NCI-H1092 treated with DMSO at 0.1 percent for 48 hours (cell line): ENCODE results near the gene SLC25A13.
"Not testable (repeated sequence)": the region's sequence is repeated elsewhere in the genome, so short reads cannot be mapped to it uniquely, and the experiment has no call there.

Source experiments
- DNase-seq: peaks from one replicate; lab custom pipeline; 2025; lab: John Stamatoyannopoulos, UW

Gene SLC25A13

DNA sequence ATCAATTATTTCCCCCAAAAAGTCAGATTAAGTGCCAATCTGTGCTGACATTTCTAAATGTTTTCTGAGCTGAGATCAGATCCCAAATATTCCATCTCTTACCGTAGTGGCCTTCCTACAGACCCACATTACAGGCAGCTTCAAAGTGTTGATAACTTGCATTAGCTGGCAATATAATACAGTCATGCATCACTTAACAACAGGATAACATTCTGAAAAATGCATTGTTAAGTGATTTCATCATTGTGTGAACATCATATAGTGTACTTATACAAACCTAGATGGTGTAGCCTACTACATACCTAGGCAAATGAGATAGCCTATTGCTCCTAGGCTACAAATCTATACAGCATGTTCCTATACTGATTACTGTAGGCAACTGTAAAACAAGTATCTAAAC is 22.4 kb downstream of the SLC25A13 start:
- DNase-seq = no peak

DNA sequence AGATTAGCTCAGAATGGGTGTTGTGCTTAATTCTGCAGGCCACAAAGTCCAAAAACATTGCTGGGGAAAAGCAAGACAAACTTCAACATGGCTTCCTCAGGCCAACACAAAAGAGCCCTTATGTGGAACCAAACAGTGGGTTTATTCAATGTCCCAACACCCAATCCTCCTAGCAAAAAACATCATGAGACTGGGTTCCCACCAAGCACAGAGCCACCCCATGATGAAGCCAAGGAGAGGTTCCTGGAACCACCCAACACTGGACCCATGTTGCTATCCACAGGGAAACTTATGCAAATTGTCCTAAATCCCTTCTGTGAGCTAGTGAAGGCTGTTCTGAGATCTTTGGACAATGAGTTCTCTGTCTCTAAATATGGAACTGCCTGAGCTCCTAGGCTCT is 24.0 kb downstream of the SLC25A13 start:
- no peak for DNase-seq

DNA sequence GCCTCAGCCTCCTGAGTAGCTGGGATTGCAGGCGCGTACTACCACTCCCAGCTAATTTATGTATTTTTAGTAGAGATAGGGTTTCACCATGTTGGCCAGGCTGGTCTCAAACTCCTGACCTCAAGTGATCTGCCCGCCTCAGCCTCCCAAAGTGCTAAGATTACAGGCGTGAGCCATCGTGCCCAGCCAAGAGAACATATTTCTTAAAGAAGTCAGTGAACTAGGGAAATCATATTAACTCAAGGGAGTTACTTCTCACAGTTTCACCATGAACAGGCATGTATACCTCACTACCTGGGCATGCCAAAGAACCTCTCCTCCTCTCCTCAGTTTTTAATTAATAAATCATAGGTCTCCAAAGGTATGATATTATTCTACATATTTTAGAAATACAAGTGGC is 24.5 kb downstream of the SLC25A13 start:
- not testable (repeated sequence) for DNase-seq

DNA sequence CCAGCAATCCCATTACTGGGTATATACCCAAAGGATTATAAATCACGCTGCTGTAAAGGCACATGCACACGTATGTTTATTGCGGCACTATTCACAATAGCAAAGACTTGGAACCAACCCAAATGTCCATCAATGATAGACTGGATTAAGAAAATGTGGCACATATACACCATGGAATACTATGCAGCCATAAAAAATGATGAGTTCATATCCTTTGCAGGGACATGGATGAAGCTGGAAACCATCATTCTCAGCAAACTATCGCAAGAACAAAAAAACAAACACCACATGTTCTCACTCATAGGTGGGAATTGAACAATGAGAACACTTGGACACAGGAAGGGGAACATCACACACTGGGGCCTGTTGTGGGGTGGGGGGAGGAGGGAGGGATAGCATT is 28.0 kb downstream of the SLC25A13 start:
- DNase-seq = not testable (repeated sequence)

DNA sequence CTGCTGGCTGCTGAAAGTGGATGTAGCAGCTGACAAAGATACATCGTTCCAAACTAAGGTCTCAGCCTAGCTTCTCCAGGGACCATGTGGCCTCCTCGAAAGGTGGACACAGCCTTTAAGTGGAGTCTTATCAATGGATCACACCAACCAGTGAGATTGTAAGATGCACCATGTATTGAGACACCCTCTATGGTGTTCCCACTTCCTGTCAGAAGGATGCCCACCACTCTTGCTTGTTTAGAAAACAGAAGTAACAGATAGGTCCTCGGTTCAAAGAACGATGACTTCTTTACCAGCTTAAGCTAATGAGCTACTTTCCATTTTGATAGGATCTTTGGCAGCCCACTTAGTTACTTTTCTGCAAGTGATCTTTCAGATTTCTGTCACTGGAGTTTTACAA is 34.3 kb downstream of the SLC25A13 start:
- no peak for DNase-seq

DNA sequence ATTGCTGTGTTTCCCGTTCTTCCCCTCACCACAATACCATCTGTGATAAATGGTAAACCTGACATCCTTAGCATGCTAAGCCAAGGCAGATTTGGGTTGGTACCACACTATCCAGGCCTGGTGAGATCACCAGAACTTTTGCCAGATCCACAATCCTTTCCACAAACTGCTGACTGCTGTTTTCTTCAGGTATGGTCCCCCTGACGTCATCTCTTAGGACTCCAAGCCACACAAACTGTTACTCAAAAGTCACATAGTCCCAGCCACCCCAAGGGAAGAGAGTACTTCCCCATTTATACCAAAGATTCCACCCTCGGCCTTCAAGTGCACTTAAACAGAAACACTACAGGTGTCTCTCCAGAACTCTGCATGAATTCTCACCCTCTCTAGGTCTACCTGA is 34.8 kb downstream of the SLC25A13 start:
- DNase-seq = no peak

DNA sequence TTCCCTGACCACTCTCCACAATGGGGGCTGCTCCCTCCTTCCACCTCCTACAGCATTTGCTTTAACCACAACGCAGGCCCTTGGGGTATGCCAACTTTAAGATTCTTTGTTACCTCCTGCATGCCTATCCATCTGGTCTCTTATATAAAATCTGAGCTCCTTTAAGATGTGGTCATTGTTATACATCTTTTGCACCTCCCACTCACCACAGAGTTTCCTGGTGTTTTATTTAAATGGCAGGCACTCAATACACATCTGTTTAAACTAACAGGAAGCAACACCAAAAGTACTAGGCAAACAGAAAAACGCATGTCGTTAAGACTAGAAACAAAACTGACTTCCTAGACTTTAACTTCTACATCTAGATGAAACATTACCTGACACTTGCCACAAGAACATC is 36.3 kb downstream of the SLC25A13 start:
- no peak for DNase-seq

DNA sequence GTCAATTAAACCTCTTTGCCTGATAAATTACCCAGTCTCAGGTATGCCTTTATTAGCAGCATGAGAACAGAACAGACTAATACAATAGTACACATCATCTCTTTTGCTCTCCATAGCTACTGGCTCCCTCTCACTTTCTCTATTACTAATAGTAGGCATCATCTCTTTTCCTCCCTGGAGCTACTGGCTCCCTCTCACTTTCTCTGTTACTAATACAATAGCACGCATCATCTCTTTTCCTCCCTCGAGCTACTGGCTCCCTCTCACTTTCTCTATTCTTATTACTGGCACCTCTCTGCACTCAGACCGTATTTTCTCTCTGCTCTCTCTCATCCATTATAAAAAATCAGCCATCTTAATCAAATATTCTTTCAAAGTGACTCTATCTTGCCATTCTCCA is 37.1 kb downstream of the SLC25A13 start:
- no peak for DNase-seq

DNA sequence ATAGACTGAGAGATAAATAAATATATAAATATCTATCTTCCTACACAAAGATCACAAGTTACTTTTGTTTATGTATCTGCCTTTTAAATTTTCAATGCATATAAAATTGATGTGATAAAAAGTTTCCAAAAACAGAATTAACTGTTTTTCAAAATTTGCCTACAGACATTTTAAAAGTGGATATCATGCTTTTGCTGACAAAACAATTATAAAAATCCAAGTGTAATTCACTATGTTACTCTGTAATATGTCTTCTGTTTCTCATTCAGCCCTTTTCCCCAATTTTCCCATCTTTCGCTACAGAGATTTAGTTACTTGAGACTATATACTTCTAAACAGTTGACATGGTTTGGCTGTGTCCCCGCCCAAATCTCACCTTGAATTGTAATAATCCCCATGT is 37.7 kb downstream of the SLC25A13 start:
- DNase-seq = no peak

DNA sequence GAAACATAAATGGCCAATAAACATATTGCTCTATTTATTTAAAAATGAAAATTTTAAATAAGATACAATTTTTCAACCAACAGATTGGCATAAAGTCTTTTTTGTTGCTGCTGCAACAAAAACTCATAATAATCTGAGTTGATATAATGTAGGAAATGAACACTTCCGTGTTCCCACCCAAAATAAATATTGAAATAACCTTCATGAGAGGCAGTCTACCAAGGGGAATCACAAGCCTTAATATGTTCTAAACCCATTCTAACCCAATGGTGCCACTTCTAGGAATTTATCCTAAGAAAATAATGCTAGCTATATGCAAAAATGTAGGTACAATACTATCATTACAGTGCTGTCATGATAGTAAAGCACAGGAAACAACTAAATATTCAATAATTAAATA is 39.1 kb downstream of the SLC25A13 start:
- no peak for DNase-seq

DNA sequence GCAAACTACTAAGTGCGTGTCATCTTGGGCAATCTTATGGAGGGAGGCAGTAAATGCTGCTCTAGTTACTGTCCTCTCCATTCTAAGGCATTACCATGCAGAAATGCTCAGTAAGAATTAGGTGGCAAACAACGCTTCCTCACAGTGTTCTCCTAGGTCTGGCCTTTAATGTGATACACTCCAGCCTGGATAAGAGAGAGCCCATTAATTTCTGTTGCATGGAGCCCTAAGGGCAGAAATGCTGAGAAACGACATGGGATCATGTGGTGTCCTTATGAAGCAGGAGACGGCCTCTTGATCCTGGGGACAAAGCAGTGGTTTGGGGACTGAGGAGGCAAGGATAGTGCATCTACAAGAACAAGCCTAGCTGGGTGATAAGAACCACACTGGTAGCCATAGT is 44.0 kb downstream of the SLC25A13 start:
- DNase-seq = no peak

DNA sequence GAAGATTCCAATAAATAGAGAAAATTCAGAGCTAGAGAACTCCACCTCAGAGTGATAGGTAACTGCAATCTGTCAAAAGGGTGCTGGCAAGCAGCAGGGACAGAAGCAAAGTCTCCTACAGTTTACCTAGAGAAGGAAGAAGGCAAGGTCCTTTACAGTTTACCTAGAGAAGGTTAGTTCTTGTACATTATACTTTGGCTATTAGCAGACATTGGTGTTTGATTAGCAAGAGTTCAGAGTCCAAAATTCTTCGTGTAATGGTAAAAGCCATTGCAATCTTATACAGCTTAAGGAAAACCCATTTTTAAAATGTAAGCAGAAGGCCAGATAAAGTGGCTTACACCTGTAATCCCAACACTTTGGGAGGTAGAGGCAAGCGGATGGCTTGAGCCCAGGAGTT is 45.9 kb downstream of the SLC25A13 start:
- no peak for DNase-seq

DNA sequence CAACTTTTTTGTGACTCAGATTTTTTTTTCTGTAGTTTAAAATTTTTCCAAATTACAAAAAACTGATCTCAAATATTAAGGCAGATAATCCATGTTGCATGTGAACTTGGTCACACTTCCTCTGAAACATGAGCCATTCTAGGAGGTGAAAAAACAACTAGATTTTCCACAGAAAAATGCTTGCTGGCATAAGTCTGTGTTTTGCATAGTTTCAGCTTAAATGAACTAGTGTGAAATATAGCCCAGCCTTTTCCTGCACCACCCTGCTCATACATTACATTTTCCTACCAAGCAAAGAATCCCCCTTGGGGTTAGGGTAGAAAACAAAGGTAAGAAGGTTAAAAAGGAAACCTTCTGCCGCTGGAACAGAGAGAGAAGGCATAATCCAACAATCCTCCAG is 48.2 kb downstream of the SLC25A13 start:
- no peak for DNase-seq

DNA sequence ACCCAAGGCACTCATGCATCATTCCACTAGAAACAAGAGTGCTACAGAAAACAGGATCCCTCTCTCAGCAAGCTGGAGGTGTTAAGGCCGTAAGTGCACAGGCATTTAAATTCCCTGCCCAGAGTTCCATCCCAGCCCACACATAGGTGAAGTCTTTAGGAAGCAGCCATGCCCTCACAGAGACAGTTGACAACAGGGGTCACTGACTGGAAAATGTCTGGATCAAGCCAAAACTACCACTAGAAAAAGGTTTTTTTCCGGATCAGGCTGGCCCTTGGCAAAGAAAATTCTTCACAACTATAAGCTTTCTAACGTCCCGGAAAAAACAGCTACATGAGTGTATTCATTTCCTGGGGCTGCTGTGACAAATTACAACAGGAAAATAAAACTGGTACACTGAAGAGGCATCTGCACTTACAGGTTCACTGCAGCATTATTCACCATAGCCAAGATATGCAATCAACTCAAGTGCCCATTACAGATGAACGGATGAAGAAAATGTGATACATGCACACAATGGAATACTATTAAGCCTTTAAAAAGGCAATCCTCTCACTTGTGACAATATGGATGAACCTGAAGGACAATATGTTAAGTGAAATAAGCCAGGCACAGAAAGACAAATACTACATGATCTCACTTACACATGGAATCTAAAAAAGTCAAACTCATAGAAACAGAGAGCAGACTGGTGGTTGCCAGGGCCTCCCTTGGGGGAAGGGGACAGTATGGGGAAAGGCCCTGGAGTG is 52.5 kb downstream of the SLC25A13 start:
- DNase-seq = no peak

DNA sequence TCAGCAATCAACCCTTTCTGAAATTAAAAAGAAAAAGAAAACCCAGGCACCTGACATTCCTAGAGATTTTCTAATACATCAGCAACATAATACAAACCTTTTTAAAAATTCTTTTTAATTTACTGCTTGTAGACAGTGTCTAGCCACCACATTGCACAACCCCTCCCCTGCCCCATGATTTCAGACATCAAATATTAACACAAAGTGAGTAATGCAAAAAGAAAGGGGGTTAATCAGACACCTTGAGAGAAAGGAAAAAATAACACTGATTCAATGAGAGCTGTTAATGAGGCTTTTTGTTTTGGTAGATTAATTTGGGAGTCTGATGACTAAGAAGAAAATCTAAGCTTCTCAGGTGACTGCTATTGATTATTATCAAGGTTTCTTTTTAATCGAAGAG is 55.3 kb downstream of the SLC25A13 start:
- DNase-seq = no peak

DNA sequence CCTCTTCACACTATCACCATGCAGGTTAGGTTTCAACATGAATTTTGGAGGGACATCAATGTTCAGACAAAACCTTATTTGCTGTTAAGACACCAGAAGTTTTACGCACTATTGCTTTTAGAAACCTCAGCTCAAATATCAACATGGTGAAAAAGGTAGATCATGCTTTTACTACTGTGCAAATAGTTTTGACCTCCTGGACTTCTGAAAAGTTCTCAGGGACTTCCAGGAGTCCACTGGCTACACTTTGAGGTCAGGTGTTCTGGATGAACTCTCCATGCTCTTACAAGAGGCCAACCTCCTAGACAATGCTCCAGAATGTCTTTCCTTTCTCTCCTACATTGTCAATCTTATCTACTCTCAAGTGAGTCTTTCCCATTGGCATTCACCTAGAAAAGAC is 55.9 kb downstream of the SLC25A13 start:
- no peak for DNase-seq

DNA sequence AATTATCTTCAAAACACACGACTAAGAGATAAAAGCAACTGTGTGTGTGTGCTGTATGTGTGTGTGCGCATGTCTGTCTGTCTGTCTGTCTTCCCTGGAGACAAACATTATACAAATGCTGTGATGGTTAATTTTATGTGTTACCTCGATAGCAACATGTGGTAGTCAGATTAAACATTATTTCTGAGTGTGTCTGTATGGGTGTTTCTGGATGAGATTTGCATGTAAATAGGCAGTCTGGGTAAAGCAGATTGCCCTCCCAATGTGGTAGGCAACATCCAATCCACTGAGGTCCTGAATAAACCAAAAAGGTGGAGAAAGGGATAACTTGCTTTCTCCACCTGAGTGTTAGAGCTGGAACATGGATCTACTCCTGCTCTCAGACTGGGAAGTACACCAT is 67.9 kb downstream of the SLC25A13 start:
- no peak for DNase-seq

DNA sequence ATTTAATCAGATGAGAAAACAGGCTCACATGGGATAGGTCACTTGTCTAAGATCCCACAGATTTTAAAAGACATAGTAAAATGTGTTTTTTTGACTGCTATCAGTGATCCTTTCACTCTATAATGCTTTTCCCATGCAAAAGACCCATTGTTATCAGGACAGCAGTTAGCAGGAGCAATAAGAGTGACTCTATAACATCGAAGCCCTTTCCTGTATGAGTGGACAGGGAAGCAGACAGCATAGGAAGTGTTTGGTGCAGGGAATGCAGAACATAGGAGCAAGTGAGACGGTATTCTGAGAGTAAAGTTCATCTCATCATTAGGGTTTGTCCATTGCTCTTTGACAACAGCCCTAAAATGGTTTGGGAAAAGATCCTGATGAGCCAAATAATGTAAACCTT is 68.5 kb downstream of the SLC25A13 start:
- DNase-seq = no peak

DNA sequence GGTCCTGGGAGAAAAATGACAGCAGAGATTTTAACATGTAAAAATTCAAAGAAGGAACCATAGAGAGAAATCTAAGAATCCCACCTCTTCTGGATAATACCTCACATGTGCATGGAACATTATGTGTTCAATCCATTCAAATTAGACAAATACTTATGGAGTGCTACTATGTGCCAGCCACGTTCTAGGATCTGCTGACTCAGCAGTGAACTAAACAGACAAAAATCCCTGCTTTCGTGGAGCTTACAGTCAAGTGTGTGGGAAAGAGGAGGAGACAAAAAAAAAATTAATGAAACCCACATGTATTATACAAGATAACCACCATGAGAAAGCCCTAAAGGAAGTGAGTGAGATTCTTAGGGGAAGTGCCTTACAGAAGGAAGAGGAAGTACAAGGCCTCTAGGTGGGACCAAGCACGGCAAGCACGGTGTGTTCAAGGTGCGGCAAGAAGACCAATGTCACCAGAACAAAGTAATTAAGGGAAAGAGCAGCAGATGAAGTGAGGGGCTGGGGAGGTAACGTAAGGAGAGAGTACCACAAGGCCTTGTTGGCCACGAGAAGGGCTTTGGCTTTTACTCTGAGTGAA is 71.0 kb downstream of the SLC25A13 start:
- DNase-seq = no peak

DNA sequence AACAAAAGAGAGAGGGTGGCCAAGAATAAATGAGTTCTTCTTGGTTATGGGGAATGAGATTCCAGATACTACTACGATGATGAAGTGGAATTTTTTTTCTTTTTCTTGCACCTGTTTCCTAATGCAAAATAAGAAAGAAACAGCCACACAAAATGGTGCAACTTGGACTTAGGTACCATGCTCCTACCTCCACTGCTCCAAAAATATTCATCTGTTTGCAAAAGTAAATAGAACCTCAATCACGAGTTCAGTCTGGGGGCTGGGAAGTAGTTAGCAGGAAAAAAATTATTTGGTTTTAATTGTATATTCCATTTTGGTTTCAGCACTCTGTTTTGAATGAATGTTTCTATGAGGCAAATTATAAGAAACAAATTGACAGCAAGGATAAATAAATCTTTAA is 73.5 kb downstream of the SLC25A13 start:
- DNase-seq = no peak

DNA sequence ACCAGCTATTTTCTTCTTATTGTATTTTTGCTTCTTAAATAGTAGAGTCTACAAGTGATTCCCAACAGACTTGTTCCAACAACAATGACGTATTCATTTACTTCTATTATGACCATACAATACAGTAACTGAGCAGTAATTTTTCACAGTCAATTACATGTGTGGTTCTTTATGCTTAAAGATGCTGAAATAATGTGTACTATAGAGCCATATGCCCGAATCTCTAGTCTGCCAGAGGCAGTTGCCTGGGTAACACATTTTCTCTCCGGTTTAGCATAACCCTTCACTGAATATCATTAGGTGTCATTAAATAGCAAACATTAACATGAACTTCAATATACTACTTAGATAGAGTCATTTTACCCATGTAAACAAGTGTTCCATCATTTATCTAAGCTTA is 75.0 kb downstream of the SLC25A13 start:
- DNase-seq = peak; percentile 52

DNA sequence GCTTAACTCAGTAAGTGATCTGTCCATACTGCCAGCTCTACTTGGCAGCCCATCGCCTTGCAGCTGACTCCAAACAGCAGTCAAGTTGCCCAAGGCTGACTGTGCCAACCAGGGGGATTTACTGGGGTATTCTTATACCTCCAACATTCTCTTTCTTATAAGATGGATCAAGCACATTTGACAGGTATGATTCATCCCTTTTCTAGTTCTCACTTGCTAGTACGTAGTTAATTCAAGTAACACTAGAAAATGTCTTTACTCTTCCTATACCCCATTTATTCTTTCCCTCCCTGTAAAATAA is 77.0 kb downstream of the SLC25A13 start:
- no peak for DNase-seq

DNA sequence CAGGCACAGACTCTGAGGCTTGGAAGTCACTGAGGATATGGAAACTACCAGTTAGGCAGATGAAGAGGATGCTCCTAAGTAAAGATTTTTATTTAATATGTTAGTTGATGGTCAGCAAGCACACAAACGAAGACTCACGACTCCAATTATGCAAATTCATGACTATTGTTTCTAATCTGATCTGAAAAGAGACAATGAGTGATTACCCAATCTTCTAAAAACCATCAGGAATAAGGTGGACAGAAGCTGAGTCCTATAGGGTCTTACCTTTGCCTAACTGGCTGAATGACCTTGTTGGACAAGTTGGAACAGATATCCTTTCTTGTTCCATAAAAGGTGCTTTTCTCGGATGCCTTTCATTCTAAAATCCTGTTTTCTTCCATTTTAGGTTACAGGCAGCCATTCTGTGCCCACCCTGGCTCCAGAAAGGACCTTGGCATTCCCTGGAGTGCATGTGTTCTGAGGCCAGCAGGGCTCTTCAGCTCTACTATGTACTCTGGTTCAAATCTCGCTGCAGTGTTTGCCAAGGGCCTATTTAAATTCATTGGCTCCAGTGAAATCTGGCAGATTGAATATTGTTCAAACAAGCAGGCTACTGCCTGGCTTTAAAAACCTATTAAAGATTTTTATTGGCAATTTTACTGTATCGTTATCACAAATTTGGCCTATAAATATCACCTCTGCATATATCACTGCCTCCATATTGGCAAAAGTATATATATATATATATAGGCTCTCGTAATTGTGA is 77.5 kb downstream of the SLC25A13 start:
- DNase-seq = no peak

DNA sequence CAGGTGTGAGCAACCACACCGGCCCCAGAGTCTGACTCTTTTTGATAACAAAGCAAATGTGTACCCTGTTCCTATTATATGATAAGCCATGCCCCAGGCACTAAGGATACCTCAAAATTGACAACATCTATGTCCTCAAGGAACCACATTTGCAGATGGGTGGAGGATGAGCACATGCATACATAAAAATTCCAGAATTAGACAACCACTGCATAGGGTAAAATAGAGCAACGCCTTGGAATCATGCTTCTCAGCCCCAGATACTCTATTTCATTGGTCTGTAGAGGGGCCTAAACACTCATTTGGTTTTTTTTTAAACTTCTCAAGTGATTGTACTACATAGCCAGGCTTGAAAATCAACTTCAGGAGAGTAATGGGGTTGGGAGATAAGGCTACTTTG is 78.7 kb downstream of the SLC25A13 start:
- no peak for DNase-seq
